CD4-positive, alpha-beta T cell treated with Interleukin-4 for 4 hours (primary cell): ENCODE measurements around the gene DLGAP1.
A peak's percentile ranks its signal among the peaks of the same experiment; 100 is the strongest.

ENCODE experiments used
- DNase-seq: peaks from one replicate; pipeline ENCODE4 v3.0.0-alpha.2; 2020

DLGAP1 gene

DNA sequence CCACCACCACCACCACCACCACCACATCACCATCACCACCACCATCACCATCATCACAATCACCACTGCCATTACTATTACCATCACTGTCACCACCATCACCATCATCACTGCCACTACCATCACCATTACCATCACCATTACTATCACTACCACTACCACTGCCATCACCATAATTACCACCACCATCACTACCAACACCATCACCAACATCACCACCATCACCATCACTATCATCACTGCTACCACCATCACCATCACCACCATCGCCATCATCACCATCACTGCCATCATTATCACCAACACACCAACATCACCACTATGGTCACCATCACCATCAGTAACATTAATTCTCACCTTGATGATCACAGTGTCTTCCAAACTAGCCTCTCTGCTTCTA lies 713.8 kb downstream of the DLGAP1 start:
- DNase-seq: no peak

DNA sequence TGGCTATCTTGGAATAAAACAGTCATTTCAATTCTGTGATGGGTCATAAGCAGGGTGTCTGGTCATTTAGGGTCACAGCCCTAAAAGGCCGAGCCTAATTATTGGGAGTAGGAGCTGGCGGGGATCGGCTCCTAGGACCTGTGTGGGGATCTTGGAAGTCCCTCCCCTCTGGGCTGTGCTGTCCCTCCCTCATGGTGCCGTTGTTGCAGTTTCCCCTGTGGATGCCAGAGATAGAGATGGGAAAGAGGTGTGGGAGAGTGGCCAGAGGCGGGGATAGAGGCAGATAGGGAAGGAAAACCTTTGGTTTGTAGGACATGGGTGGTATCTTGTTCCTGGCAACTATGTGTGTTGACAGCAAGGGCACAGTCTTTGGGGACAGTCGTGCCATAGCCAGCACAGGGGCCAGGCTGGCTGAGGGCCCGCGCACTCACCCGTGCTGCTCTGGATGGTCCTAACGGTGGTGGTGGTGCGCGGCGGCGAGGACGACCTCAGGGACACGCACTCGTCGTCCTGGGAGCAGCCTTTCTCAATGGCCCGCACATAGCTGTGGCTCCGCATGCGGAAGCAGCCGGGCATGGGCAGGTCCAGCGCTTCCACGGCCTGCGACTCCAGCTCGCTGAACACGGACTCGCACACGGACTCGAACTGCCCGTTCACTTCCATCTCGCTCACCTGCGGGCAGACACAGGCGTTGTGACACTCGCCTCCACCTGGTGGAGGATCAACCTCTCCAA lies 726.2 kb downstream of the DLGAP1 start:
- no peak for DNase-seq

DNA sequence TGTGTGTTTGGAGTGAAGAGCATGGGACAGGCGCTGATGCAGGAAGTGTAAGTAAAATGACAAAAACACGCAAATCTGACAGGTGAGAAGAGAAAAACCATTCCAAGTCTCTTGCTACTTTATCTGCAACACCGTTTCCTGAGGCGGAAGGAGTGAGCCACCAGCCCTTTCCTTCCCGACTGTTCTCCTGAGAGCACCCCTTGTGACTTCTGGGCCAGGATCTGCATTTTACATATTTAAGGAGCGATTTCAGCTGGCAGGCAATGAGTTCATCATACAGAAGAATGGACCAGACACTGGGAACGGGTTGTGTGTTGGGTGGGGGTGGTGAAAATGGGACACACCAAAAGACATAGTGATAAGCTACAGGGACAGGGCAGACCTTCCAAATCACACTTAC lies 727.8 kb downstream of the DLGAP1 start:
- DNase-seq: no peak

DNA sequence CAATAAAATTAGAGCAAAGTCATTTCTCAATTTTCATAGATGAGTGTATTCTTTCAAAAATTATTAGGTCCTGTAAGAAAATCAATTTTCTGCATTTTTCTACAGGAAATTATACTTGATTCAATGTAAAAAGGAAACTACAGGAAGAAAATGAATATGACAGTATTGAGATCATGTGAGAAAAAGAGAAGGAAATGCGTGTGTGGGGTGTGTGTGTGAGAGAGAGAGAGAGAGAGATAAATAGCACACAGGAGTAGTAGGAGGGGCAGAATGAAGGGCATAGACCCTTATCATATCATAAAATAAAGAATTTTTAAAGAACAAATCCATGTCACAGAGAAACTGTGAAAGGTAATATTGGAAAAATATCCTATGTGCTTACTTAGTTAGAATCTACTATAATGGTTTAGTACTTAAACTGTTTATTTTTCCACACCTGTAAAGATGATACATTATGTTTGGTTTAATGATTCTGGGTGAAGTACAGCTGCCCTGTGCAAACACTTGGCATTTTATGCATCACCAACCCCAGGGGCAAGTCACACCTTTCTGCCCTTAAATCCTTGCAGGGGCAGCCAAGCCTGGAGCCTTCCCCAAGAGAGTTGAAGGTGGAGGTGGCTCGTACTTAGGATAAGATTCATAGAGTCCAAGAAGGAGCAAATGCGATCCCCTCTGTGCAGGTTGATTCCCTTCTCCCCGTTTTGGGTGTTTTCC lies 728.7 kb downstream of the DLGAP1 start:
- DNase-seq: no peak

DNA sequence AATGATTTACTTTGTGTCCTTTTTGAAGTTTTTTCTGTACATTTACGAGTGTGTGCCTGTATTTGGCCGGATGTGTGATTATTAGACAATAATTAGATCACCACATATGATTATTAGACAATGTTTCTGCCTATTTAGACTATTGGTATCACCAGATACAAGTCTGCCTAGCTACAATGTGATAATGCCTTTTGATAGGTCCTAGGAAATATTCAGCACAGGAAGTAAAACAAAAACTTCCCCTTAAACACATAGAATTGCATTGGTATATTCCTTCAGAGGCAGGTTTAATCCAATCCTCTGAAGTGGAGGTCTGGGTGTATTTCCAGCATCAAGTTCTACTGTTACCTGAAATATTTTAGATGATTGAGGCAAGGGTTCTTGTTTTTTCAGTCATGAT lies 730.0 kb downstream of the DLGAP1 start:
- DNase-seq: no peak

DNA sequence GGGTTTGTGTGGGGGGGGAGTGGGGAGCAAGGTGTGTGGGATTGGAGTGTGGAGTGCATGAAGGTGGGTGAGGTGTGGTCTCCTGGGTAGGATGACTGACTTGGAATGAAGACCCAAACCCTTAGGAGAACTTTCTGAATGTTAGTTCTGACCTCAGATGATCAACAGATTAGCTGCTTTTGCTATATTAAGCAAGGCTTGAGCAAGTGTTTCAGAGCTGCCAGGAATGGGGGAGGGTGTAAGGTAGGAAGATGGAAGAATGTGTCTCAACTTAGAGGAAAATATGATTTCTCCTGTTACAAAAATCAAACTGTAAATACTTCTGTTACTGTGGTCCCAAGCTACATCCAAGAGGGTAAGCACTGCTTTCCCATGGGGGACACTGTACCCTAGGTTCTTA lies 731.6 kb downstream of the DLGAP1 start:
- no peak for DNase-seq

DNA sequence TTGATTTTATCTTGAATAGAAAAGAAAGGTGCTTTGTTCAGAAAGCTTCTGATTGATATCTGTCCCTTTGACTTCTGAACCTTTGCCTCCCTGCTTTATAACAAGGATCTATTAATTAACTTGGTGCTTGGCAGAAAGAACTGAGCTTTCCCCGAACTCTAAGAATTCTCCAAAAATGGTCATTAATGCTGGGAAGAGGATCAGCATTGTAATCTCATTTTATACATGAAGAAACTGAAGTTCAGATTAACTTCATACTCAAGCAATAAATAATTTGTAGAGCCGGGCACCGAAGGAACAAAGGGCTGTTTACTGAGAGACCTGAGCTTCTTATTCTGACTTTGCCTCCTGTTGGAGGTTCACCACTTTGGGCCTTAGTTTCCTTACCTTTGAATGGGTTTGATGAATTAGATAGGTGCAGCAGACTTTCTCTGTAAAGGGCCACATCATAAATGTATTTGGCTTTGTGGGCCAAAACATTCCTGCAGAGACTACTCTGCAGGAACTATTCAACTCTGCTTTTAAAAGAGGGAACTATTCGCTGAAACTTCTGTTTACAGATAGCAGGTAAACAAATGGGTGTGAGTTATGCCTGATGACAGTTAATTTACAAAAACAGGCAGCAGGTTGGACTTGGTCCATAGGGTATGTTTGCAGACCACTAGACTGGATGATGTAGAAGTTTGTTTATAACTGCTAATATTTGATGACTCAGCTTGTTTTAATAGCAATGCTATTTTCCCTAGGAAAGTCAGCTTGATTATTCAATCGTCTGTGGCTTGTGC lies 732.3 kb downstream of the DLGAP1 start:
- no peak for DNase-seq

DNA sequence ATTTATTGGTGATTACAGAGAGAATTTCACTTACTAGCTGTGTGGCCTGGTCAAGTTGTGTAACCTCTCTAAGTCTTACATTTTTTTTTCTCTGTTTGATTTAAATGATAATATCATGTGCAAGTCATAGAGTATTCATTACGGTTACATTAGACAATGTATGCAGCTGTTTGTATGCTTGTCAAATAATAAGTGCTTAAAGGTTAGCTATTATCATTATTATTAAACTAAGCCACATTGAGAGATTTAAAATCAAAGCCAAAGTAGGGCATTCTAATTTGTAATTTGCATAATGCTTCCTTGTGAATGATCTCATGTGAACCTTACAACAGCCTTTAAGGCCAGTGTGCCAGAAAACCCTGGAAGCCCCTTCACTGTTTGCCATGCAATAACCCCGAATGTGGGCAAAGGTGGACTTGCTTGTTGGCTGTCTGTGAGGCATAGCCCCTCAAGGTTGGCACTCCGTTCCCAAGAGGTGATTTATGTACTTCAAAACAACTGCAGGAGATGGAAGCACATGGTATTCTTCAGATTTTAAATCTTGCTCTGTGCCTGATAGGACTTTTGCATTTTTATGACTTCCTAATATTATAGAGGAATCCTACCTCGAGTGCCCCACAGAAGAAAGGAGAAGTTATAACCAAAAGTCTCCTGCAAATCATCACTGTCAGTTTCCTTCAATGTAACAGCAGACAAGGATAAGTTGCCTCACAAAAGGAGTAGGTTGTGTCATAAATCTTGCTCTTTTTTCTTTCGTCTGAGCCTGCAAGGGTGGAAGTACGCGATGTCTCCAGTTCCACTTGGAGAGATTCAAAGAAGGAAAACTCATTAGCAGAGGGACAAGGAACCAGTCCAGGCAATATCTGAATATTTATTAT lies 733.1 kb downstream of the DLGAP1 start:
- no peak for DNase-seq

DNA sequence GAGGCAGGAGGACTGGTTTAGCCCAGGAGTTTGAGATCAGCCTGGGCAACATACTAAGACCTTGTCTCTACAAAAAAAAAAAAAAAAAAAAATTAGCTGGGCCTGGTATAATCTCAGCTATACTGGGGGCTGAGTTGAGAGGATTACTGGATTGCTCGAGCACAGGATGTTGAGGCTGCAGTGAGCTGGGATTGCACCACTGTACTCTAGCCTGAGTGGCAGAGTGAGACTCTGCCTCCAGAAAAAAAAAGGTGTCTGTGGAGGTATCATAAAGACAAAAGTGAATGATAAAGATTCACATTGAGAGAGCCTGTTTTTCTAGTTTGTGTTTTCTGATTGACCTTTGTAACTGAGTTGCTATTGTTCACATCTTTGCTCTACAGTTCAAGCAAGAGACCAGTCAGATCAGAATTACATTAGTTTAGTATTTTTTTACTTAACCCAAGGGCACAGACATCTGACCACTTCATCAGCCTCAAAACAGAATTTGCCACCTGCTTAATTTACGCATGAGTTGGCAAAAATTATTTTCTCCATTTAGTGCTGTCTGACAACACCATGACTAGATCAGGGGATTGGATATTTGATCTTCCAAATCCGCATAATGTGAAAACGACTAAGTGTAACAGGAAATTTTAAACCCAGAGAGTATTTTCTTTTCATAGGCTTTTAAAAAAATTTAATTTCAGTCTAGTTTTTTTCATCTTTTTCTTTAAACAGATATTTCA lies 734.1 kb downstream of the DLGAP1 start:
- no peak for DNase-seq

DNA sequence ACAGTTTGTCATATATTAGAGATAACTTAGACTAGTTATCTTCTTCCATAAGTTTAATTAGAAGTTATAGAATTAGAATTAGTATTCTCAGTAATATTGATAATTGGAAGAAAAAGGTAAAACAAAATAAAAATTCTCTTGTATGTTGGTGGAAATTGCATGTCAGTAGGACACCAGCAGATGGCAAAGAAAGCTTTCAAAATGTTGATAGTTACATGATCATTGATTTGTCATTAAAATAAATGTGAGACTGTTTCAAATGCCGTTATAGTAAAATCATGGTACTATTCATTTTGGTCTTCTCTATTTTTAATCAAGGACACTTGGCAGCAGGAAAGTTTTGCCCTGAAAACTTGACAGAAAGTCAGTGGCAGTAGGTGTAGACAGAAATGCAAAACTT lies 734.9 kb downstream of the DLGAP1 start:
- no peak for DNase-seq

DNA sequence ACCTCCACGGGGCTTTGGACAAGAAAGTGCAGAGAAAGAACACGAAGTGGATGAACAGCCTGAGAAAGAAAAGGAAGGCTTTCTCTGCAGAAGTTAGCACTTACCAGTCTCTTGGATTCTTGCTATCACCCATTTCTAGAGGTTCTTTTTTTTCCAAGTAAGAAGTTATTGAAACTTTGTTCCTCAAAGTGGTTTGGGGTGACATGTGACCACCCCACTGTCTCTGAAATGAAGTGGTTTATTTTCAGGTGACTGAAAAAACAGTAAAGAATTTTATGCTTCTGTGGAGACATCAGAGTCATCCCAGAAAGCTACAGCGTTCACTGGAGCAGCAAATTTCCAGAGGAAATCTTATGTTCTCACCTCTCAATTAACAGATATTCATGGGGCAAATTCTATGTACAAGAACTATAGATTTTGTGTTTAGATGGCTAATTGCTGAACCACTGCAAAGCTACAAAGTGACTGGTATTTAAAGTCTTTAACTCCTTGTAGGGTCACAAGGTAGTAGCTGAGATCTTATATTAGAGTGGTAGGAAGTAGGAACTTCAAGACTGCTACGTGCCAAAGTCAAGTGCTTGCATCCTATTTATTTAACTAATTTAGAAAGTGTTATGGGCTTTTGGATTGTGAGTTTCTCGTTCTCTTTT lies 737.6 kb downstream of the DLGAP1 start:
- DNase-seq: no peak

DNA sequence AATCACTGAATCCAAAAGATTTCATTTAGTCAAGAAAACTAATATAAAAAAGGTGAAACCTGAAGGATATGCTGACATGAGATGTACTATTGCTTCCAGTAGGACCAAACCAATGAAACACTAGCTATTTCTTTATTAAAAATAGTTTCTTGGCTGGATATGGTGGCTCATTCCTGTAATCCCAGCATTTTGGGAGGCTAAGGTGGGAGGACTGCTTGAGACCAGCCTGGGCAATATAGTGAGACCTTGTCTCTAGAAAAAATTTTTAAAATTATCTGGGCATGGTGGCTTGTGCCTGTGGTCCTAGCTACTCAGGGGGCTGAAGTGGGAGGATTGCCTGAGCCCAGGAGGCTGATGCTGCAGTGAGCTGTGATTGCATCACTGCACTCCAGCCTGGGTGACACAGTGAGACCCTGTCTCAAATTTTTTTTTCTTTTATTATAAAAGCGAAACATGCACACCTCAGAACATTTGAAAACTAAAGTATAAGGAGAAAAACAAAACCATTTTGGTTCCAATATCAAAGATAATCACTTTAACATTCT lies 738.9 kb downstream of the DLGAP1 start:
- DNase-seq: no peak

DNA sequence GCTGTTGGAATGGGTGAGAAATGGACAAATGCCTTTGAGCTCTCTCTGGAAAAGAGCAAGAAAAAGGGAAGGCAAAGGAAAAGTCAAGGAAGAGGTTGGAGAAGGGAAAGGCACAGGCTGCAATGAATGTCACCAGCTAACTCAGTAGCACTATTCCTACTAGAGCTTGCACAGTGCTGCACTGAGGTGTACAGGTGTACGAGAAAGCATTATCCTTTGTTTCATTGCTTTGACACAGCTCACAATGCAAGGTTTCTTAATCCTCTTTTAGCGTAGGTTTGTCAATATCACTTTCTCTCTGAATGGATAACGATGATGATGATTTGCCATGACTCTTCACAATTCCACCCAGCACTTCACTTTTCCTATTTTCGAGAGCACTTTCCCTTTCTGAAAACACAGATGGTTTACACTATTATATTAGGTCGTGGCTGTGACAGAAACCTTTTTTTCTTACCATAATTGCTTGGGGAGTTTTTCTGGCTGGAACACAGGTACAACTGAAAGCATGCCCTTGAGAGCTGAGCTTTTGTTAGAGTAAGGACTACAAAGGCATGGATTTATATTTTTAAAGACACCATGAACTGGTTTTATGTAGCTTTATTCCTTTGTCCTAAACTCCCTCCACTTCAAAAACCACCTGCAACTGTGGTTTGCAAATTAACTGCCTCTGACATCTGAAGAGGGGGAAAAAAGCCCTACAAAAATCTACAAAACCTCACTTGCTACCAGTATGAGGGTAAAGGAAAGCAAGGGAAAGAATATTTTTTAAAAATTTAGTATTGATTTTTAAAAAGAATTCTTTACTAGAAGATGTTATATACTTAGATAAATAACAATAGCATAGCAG lies 739.7 kb downstream of the DLGAP1 start:
- DNase-seq: no peak

DNA sequence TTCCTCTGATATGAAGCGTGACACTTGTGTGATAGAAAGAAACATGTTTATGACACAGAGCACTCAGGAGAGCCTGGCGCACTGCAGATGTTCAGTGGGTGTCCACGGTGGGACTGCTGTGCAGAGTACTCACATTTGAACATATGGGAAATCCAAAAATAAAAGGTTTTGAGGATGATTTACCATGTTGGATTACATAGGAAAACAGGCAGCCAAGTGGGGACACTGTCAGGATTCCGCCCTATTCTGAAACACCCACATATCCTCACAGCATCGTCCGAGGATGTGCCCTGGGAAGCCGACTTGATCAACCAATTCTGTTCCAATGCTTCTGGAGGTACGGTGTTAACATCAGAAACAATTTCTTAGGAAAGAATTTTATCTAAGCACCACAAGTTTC lies 741.4 kb downstream of the DLGAP1 start:
- DNase-seq: no peak

DNA sequence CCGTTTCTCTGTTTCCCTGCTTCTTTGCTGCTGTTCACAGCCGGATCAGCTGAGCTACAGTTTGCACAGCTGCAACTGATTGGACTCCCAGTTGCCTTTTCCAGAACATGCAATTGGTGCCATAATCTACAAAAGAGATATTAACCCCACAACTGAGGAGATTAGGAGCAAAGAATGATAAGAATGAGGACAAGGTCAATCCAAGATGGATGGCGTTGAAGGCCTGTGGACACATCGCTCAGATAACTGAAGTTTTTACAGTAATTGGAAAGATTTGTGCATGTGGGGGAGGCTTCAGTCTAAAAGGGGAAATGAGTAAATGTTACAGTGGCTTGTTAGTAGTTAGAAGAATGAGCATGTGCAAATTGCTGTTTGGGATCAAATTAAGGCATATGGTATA lies 741.9 kb downstream of the DLGAP1 start:
- no peak for DNase-seq

DNA sequence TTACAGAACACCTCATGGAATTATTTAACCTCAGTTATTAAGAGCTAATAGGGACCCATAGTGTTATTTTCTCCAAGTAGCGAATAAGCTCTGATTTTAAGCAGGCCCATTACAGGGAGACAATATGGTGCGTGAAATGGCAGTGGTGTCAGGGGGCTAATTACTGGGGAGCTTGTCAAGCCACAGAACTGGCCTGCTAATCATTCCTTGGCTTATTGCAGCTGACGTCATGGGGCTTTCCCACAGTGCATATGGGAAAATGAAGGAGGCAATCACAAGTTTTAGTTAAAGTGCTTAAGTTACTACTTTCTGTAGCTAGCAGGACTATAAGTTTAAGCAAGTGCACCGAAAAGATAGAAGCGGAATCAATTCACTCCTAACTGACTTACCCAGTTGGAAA lies 742.6 kb downstream of the DLGAP1 start:
- no peak for DNase-seq

DNA sequence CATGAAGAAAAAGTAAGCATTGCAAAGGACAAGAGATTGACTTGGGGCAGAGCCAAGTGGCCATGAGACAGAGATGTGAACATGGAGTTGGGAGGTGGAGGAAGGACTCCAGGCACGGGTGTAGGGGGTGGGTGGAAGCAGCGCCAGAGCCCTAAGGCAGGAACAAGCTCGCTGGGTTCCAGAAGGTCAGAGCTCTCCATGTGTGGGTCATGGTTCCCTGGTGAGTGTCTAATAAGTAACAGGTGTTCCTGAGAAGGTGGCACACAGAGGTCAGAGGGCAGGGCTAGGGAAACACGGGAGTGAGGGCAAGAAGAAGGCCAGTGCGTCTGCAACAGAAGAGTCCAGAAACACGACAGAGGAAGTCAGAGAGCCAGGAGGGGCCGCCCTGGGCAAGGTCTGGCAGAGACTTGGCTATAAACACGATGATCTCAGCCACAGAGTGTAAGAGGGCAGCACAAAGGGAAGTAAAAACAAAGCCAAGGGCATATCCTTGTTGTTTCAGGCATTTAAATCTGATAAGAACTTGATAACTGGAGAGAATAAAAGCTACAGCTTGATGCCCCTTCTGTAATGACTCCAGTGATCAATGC lies 744.3 kb downstream of the DLGAP1 start:
- peak; percentile 5 for DNase-seq

DNA sequence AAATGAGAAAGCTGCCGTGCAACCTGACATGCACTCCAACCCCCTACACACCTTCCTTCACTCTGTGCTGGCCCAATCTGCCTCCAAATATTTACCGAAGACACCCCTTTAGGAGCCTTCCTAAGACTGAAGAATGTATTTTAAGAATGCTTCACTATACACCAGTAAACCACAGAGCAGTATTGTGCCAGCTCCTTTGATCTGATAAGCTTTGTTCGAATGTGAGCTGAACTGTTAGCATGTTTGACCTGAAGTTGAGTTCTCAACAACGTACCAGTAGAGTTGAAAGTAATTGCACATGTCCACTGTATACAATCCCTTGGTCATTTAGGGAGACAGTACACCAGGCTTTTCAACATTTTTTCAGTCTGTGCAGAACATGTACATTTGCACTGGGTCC lies 745.9 kb downstream of the DLGAP1 start:
- no peak for DNase-seq

DNA sequence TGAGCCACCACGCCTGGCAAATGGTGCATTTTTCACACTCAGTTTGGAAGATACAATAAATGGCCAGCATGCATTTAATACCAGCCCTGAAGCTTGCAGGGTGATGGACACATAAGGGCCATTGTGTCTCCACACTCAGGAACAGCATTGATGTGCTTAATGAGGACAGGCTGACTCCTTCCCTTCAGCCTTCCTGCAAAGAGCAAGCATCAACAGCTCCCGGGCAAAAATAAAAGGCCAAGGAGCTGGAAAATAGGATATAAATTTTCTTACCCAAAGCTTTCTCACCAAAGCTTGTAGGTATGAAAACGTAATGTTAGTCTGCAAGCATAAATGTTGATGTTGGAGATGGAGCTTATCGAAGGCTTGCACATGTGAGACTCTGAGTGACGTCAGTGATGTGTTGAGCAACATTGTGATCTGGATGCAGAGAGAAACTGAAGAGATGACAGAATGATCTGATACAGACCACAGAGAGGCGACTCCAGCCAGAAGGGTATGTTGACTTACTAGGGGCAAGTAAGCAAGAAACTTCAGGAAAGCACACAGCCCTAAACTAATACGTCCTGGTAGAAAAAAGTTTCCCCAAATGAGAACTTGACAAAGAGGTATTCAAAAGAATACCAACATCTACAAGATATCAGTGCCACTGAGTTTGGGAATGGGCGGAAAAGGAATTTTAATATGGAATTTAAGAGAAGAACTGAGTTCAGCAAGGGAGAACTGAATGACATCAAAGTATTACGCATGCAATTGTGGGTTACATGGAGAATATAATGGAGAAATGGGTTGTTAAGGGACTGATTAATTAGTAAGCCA lies 748.6 kb downstream of the DLGAP1 start:
- no peak for DNase-seq
